ENCODE data around the gene SLC26A11.

Gene SLC26A11

GRCh38 chr17:80220054-80220735, at the start of gene SLC26A11, which contains the start of gene SGSH:
Gene SLC26A11 (plus strand): TSS chr17:80220427. CDS start chr17:80221561, 1,134 bp downstream.
Gene SGSH (minus strand): TSS chr17:80220333. CDS start chr17:80220313, 20 bp downstream.
- peak within 1 kb of the TSS; percentile 51 for H3K4me3 ChIP-seq (ENCODE audit: low read length)
- H3K36me3 ChIP-seq (ENCODE audit: insufficient read depth, low read length): peaks cover 9% of the 10 kb centered on the region
- H2AFZ ChIP-seq (ENCODE audit: low read depth, low read length): peak within 1 kb of the TSS; percentile 35
- peaks cover 17% of the 10 kb centered on the region for H3K4me1 ChIP-seq (ENCODE audit: insufficient read depth, low read length)
- H3K27me3 ChIP-seq (ENCODE audit: insufficient read depth, low read length): no peaks in the 10 kb centered on the region
- no peaks in the 10 kb centered on the region for H3K9me3 ChIP-seq (ENCODE audit: low read length)

- Histone ChIP-seq H2AFZ (ENCODE audit: low read depth, low read length) (no peak overlapping the region), H3K36me3 (ENCODE audit: insufficient read depth, low read length) (no peaks in the 10 kb centered on the region), H3K9me3 (ENCODE audit: low read length) (no peaks in the 10 kb centered on the region), H3K27me3 (ENCODE audit: insufficient read depth, low read length) (no peaks in the 10 kb centered on the region), H3K4me3 (ENCODE audit: low read length) (no peak overlapping the region), H3K4me1 (ENCODE audit: insufficient read depth, low read length) (no peaks in the 10 kb centered on the region)
Observed at GRCh38 chr17:80171681-80172080, 48.5 kb upstream of the SLC26A11 start.

GRCh38 chr17:80173126-80173525, 47.1 kb upstream of the SLC26A11 start:
- H2AFZ ChIP-seq (ENCODE audit: low read depth, low read length): no peak overlapping the region
- no peaks in the 10 kb centered on the region for H3K4me1 ChIP-seq (ENCODE audit: insufficient read depth, low read length)
- H3K36me3 ChIP-seq (ENCODE audit: insufficient read depth, low read length): no peaks in the 10 kb centered on the region
- H3K9me3 ChIP-seq (ENCODE audit: low read length): no peaks in the 10 kb centered on the region
- H3K27me3 ChIP-seq (ENCODE audit: insufficient read depth, low read length): peaks cover under 1% of the 10 kb centered on the region
- no peak overlapping the region for H3K4me3 ChIP-seq (ENCODE audit: low read length)

GRCh38 chr17:80173916-80174315, 46.3 kb upstream of the SLC26A11 start:
- Histone ChIP-seq H3K27me3 (ENCODE audit: insufficient read depth, low read length) (peaks cover 4% of the 10 kb centered on the region), H3K9me3 (ENCODE audit: low read length) (no peaks in the 10 kb centered on the region), H2AFZ (ENCODE audit: low read depth, low read length) (no peak overlapping the region), H3K36me3 (ENCODE audit: insufficient read depth, low read length) (no peaks in the 10 kb centered on the region), H3K4me1 (ENCODE audit: insufficient read depth, low read length) (no peaks in the 10 kb centered on the region), H3K4me3 (ENCODE audit: low read length) (no peak overlapping the region)

GRCh38 chr17:80176757-80177156, 43.5 kb upstream of the SLC26A11 start:
- no peak overlapping the region for H3K4me3 ChIP-seq (ENCODE audit: low read length)
- H3K4me1 ChIP-seq (ENCODE audit: insufficient read depth, low read length): no peaks in the 10 kb centered on the region
- H3K36me3 ChIP-seq (ENCODE audit: insufficient read depth, low read length): no peaks in the 10 kb centered on the region
- peaks cover 4% of the 10 kb centered on the region for H3K27me3 ChIP-seq (ENCODE audit: insufficient read depth, low read length)
- no peaks in the 10 kb centered on the region for H3K9me3 ChIP-seq (ENCODE audit: low read length)
- H2AFZ ChIP-seq (ENCODE audit: low read depth, low read length): no peak overlapping the region

- H3K9me3 ChIP-seq (ENCODE audit: low read length): no peaks in the 10 kb centered on the region
- no peak overlapping the region for H3K4me3 ChIP-seq (ENCODE audit: low read length)
- H2AFZ ChIP-seq (ENCODE audit: low read depth, low read length): no peak overlapping the region
- peaks cover 4% of the 10 kb centered on the region for H3K27me3 ChIP-seq (ENCODE audit: insufficient read depth, low read length)
- no peaks in the 10 kb centered on the region for H3K4me1 ChIP-seq (ENCODE audit: insufficient read depth, low read length)
- no peaks in the 10 kb centered on the region for H3K36me3 ChIP-seq (ENCODE audit: insufficient read depth, low read length)
Observed at GRCh38 chr17:80177986-80178595, 42.1 kb upstream of the SLC26A11 start.

GRCh38 chr17:80180192-80180591, 40.0 kb upstream of the SLC26A11 start:
- H3K4me3 ChIP-seq (ENCODE audit: low read length): no peak overlapping the region
- H3K4me1 ChIP-seq (ENCODE audit: insufficient read depth, low read length): peaks cover 11% of the 10 kb centered on the region
- peaks cover 4% of the 10 kb centered on the region for H3K27me3 ChIP-seq (ENCODE audit: insufficient read depth, low read length)
- no peak overlapping the region for H2AFZ ChIP-seq (ENCODE audit: low read depth, low read length)
- no peaks in the 10 kb centered on the region for H3K9me3 ChIP-seq (ENCODE audit: low read length)
- H3K36me3 ChIP-seq (ENCODE audit: insufficient read depth, low read length): no peaks in the 10 kb centered on the region

- Histone ChIP-seq H3K4me3 (ENCODE audit: low read length) (no peak overlapping the region), H3K36me3 (ENCODE audit: insufficient read depth, low read length) (no peaks in the 10 kb centered on the region), H3K9me3 (ENCODE audit: low read length) (no peaks in the 10 kb centered on the region), H2AFZ (ENCODE audit: low read depth, low read length) (no peak overlapping the region), H3K4me1 (ENCODE audit: insufficient read depth, low read length) (peaks cover 11% of the 10 kb centered on the region), H3K27me3 (ENCODE audit: insufficient read depth, low read length) (peaks cover 4% of the 10 kb centered on the region)
Observed at GRCh38 chr17:80181431-80181830, 38.8 kb upstream of the SLC26A11 start.

- Histone ChIP-seq H2AFZ (ENCODE audit: low read depth, low read length) (no peak overlapping the region), H3K4me1 (ENCODE audit: insufficient read depth, low read length) (peaks cover 11% of the 10 kb centered on the region), H3K9me3 (ENCODE audit: low read length) (no peaks in the 10 kb centered on the region), H3K27me3 (ENCODE audit: insufficient read depth, low read length) (peaks cover 4% of the 10 kb centered on the region), H3K4me3 (ENCODE audit: low read length) (no peak overlapping the region), H3K36me3 (ENCODE audit: insufficient read depth, low read length) (no peaks in the 10 kb centered on the region)
Observed at GRCh38 chr17:80182118-80182844, 37.9 kb upstream of the SLC26A11 start.

GRCh38 chr17:80182845-80183223, 37.4 kb upstream of the SLC26A11 start:
- Histone ChIP-seq H3K4me3 (ENCODE audit: low read length) (no peak overlapping the region), H3K9me3 (ENCODE audit: low read length) (no peaks in the 10 kb centered on the region), H3K4me1 (ENCODE audit: insufficient read depth, low read length) (peaks cover 11% of the 10 kb centered on the region), H2AFZ (ENCODE audit: low read depth, low read length) (no peak overlapping the region), H3K36me3 (ENCODE audit: insufficient read depth, low read length) (no peaks in the 10 kb centered on the region), H3K27me3 (ENCODE audit: insufficient read depth, low read length) (peaks cover 4% of the 10 kb centered on the region)

GRCh38 chr17:80183581-80184422, 36.4 kb upstream of the SLC26A11 start:
- H3K4me3 ChIP-seq (ENCODE audit: low read length): no peak overlapping the region

GRCh38 chr17:80184423-80184714, 35.9 kb upstream of the SLC26A11 start:
- peaks cover 11% of the 10 kb centered on the region for H3K4me1 ChIP-seq (ENCODE audit: insufficient read depth, low read length)
- H3K36me3 ChIP-seq (ENCODE audit: insufficient read depth, low read length): no peaks in the 10 kb centered on the region
- H3K9me3 ChIP-seq (ENCODE audit: low read length): no peaks in the 10 kb centered on the region
- no peak overlapping the region for H3K4me3 ChIP-seq (ENCODE audit: low read length)
- peak overlapping the region; percentile 89 for H2AFZ ChIP-seq (ENCODE audit: low read depth, low read length)
- no peaks in the 10 kb centered on the region for H3K27me3 ChIP-seq (ENCODE audit: insufficient read depth, low read length)

More at GRCh38 chr17:80183581-80184422, 36.4 kb upstream of the SLC26A11 start:
- no peaks in the 10 kb centered on the region for H3K9me3 ChIP-seq (ENCODE audit: low read length)
- peaks cover 11% of the 10 kb centered on the region for H3K4me1 ChIP-seq (ENCODE audit: insufficient read depth, low read length)
- peak overlapping the region; percentile 89 for H2AFZ ChIP-seq (ENCODE audit: low read depth, low read length)
- H3K27me3 ChIP-seq (ENCODE audit: insufficient read depth, low read length): no peaks in the 10 kb centered on the region
- no peaks in the 10 kb centered on the region for H3K36me3 ChIP-seq (ENCODE audit: insufficient read depth, low read length)

- peaks cover 11% of the 10 kb centered on the region for H3K4me1 ChIP-seq (ENCODE audit: insufficient read depth, low read length)
- no peaks in the 10 kb centered on the region for H3K36me3 ChIP-seq (ENCODE audit: insufficient read depth, low read length)
- no peak overlapping the region for H3K4me3 ChIP-seq (ENCODE audit: low read length)
- no peak overlapping the region for H2AFZ ChIP-seq (ENCODE audit: low read depth, low read length)
- no peaks in the 10 kb centered on the region for H3K9me3 ChIP-seq (ENCODE audit: low read length)
- H3K27me3 ChIP-seq (ENCODE audit: insufficient read depth, low read length): no peaks in the 10 kb centered on the region
Observed at GRCh38 chr17:80185968-80186367, 34.3 kb upstream of the SLC26A11 start.

Measured in neuron (in vitro differentiated cells).